ENCODE measurements around the gene EPN2.

The EPN2 gene

GRCh38 chr17:19281161-19281560, 44.0 kb downstream of the EPN2 start:
- Histone ChIP-seq H2AFZ (ENCODE audit: low read length, unreplicated experiment) (no peak overlapping the region), H3K79me2 (ENCODE audit: control insufficient read depth, insufficient read depth, low read length, unreplicated experiment) (peaks cover 10% of the 10 kb centered on the region), H3K4me3 (ENCODE audit: low read depth, low read length) (no peak overlapping the region), H3K27me3 (ENCODE audit: insufficient read depth, low read length) (no peaks in the 10 kb centered on the region), H3K36me3 (ENCODE audit: insufficient read depth, low read length) (peaks cover 6% of the 10 kb centered on the region), H3K4me1 (ENCODE audit: control insufficient read depth, insufficient read depth, low read length, unreplicated experiment) (peaks cover 8% of the 10 kb centered on the region), H3K27ac (ENCODE audit: low read depth, low read length) (no peak overlapping the region)

DNA sequence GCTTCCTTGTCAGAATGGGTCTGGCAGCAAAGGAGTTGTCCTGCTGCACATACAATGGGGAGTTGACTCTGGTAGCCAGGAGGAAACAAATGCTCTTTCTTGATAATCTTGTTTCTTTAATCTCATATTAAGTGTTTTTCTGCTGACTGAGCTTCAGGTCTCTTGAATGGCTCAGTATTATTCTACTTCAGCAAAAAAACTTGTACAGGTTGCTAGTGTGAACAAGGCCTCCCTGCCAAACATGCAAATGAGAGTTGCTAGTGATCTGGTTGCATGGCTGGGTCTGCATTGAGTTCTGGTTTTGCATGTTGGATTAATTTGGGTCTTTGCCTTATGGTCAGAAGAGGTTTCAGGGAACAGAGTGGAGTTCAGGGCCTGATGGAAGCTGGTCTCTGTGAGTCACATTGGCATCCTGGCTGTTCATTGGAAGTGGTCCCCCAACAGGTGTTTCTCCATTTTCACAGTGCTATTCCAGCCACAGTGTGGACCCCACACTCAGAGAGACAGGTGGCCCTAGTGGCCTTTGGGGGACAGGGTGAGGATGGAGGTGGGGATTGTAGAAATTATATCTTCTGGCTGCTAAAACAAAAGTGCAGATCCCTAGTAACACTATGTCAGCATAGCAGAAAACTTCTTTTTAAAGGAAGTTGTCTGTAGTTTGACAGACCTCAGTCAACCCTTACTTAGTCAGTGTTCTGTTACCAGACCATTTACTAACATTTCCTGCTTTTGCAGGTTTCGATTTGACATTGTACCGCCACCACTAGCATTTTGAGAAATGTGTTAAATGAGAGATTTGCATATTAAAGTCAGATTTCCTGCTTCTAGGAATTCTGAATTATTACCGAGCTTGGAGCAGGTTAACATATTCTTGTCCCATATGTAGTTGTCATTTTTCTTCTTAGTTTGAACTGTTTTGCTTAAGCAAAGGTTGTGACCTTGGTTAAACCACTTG, 47.1 kb downstream of the EPN2 start:
- H3K79me2 ChIP-seq (ENCODE audit: control insufficient read depth, insufficient read depth, low read length, unreplicated experiment), result peaks cover 14% of the 10 kb centered on the region
- no peaks in the 10 kb centered on the region for H3K27me3 ChIP-seq (ENCODE audit: insufficient read depth, low read length)
- no peak overlapping the region for H3K27ac ChIP-seq (ENCODE audit: low read depth, low read length)
- no peak overlapping the region for H2AFZ ChIP-seq (ENCODE audit: low read length, unreplicated experiment)
- H3K4me3 ChIP-seq (ENCODE audit: low read depth, low read length), result no peak overlapping the region
- peaks cover 6% of the 10 kb centered on the region for H3K36me3 ChIP-seq (ENCODE audit: insufficient read depth, low read length)
- H3K4me1 ChIP-seq (ENCODE audit: control insufficient read depth, insufficient read depth, low read length, unreplicated experiment), result peaks cover 8% of the 10 kb centered on the region

DNA sequence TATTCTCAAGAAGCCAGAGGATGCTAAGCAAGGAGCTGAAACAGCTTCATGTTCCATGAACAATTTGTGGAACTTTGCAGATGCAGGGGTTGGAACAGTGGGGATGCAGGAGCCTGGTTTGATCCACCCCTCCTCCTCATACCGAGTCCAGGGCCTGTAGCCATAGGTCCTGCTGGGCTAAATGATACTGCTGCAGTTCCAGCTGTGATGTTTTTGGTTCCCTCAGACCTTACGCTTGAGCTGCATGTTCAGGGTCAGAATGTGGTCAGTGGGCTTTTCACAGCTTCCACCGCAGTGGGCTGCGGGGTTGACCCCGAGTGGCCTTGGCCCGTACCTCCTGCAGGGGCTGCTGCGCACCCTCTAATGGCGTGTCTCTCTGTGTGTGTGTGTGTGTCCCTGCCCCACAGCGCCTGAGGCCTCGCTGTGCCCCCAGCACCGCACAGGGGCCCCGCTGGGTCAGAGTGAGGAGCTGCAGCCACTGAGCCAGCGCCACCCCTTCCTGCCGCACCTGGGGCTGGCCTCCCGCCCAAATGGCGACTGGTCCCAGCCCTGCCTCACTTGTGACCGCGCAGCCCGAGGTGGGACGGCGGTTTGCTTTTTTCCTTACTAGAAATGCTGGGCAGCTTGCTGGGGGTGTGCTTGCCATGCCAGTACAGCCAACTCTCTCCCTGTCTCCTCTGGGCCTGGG, 48.2 kb downstream of the EPN2 start:
- Histone ChIP-seq H3K79me2 (ENCODE audit: control insufficient read depth, insufficient read depth, low read length, unreplicated experiment) (peaks cover 14% of the 10 kb centered on the region), H3K27me3 (ENCODE audit: insufficient read depth, low read length) (no peaks in the 10 kb centered on the region), H2AFZ (ENCODE audit: low read length, unreplicated experiment) (no peak overlapping the region), H3K4me1 (ENCODE audit: control insufficient read depth, insufficient read depth, low read length, unreplicated experiment) (peaks cover 8% of the 10 kb centered on the region), H3K36me3 (ENCODE audit: insufficient read depth, low read length) (peaks cover 6% of the 10 kb centered on the region), H3K4me3 (ENCODE audit: low read depth, low read length) (no peak overlapping the region), H3K27ac (ENCODE audit: low read depth, low read length) (no peak overlapping the region)

GRCh38 chr17:19286751-19287341, 49.7 kb downstream of the EPN2 start:
- H2AFZ ChIP-seq (ENCODE audit: low read length, unreplicated experiment), result no peak overlapping the region
- H3K4me3 ChIP-seq (ENCODE audit: low read depth, low read length), result no peak overlapping the region
- H3K27me3 ChIP-seq (ENCODE audit: insufficient read depth, low read length), result no peaks in the 10 kb centered on the region
- H3K36me3 ChIP-seq (ENCODE audit: insufficient read depth, low read length), result peaks cover 6% of the 10 kb centered on the region
- H3K4me1 ChIP-seq (ENCODE audit: control insufficient read depth, insufficient read depth, low read length, unreplicated experiment), result no peaks in the 10 kb centered on the region
- H3K79me2 ChIP-seq (ENCODE audit: control insufficient read depth, insufficient read depth, low read length, unreplicated experiment), result peaks cover 14% of the 10 kb centered on the region
- no peak overlapping the region for H3K27ac ChIP-seq (ENCODE audit: low read depth, low read length)

- Histone ChIP-seq H3K79me2 (ENCODE audit: control insufficient read depth, insufficient read depth, low read length, unreplicated experiment) (peaks cover 14% of the 10 kb centered on the region), H3K4me3 (ENCODE audit: low read depth, low read length) (no peak overlapping the region), H3K27ac (ENCODE audit: low read depth, low read length) (no peak overlapping the region), H3K36me3 (ENCODE audit: insufficient read depth, low read length) (peaks cover 6% of the 10 kb centered on the region), H2AFZ (ENCODE audit: low read length, unreplicated experiment) (no peak overlapping the region), H3K27me3 (ENCODE audit: insufficient read depth, low read length) (no peaks in the 10 kb centered on the region), H3K4me1 (ENCODE audit: control insufficient read depth, insufficient read depth, low read length, unreplicated experiment) (no peaks in the 10 kb centered on the region)
Measured at GRCh38 chr17:19287651-19288050, 50.5 kb downstream of the EPN2 start.

GRCh38 chr17:19288453-19288852, 51.3 kb downstream of the EPN2 start:
- Histone ChIP-seq H3K79me2 (ENCODE audit: control insufficient read depth, insufficient read depth, low read length, unreplicated experiment) (peaks cover 14% of the 10 kb centered on the region), H3K4me3 (ENCODE audit: low read depth, low read length) (no peak overlapping the region), H3K36me3 (ENCODE audit: insufficient read depth, low read length) (no peaks in the 10 kb centered on the region), H3K4me1 (ENCODE audit: control insufficient read depth, insufficient read depth, low read length, unreplicated experiment) (no peaks in the 10 kb centered on the region), H2AFZ (ENCODE audit: low read length, unreplicated experiment) (no peak overlapping the region), H3K27ac (ENCODE audit: low read depth, low read length) (no peak overlapping the region), H3K27me3 (ENCODE audit: insufficient read depth, low read length) (no peaks in the 10 kb centered on the region)

DNA sequence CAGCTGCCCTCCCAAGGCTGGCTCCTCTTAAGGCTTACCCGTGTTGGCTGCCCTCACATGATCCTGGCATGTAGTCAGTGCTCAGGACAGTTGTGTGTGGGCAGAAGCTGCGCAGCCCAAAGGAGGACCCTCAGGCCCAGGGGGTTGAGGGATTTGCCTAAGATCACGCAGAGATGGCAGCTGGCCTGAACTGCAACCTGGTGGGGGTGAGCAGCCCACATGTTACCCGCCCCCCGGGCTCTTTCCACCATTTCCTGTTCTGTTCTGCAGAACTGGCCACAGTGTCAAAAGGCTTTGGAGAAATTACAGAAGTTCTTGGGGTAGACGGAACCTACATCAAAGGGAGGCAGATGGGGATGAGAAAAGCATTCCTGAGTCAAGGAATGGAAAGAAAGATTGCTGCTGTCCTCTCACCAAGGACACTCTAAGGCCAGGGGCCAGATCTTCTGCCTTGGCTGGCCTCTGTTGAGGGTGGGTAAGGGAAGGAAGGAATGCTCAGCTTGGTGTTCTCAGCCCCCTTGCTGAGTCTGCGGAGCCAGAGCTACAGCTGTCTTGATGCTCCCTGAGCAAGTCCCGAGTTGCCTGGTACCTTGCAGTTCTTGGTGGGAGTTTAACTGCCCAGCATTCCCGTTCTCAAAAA, 53.0 kb downstream of the EPN2 start:
- Histone ChIP-seq H2AFZ (ENCODE audit: low read length, unreplicated experiment) (no peak overlapping the region), H3K27ac (ENCODE audit: low read depth, low read length) (no peak overlapping the region), H3K79me2 (ENCODE audit: control insufficient read depth, insufficient read depth, low read length, unreplicated experiment) (peaks cover 8% of the 10 kb centered on the region), H3K4me3 (ENCODE audit: low read depth, low read length) (no peak overlapping the region), H3K27me3 (ENCODE audit: insufficient read depth, low read length) (no peaks in the 10 kb centered on the region), H3K4me1 (ENCODE audit: control insufficient read depth, insufficient read depth, low read length, unreplicated experiment) (no peaks in the 10 kb centered on the region), H3K36me3 (ENCODE audit: insufficient read depth, low read length) (no peaks in the 10 kb centered on the region)

- Histone ChIP-seq H3K79me2 (ENCODE audit: control insufficient read depth, insufficient read depth, low read length, unreplicated experiment) (peaks cover 5% of the 10 kb centered on the region), H3K27ac (ENCODE audit: low read depth, low read length) (no peak overlapping the region), H3K27me3 (ENCODE audit: insufficient read depth, low read length) (no peaks in the 10 kb centered on the region)
Measured at GRCh38 chr17:19291646-19292376, 54.6 kb downstream of the EPN2 start.

DNA sequence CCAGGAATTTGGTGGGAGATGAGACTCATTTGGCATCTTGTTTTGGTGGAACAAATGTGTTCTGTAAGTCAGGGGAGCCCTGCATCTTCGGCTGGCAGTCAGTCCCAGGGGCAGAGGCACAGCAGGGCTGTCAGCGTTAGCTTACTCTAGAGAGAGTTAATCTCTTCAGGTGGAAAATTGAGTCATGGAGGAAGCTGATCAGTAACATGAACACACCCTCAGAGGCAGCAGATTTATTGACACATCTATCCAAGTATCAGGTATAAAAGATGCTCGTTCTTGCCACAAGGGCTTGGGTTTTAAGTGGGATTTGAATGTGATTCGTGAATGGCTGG, 55.2 kb downstream of the EPN2 start:
- H3K4me3 ChIP-seq (ENCODE audit: low read depth, low read length), result no peak overlapping the region
- peaks cover 5% of the 10 kb centered on the region for H3K79me2 ChIP-seq (ENCODE audit: control insufficient read depth, insufficient read depth, low read length, unreplicated experiment)
- H3K36me3 ChIP-seq (ENCODE audit: insufficient read depth, low read length), result no peaks in the 10 kb centered on the region
- H2AFZ ChIP-seq (ENCODE audit: low read length, unreplicated experiment), result no peak overlapping the region
- H3K27ac ChIP-seq (ENCODE audit: low read depth, low read length), result no peak overlapping the region
- no peaks in the 10 kb centered on the region for H3K27me3 ChIP-seq (ENCODE audit: insufficient read depth, low read length)
- no peaks in the 10 kb centered on the region for H3K4me1 ChIP-seq (ENCODE audit: control insufficient read depth, insufficient read depth, low read length, unreplicated experiment)

More at GRCh38 chr17:19291646-19292376, 54.6 kb downstream of the EPN2 start:
- H3K4me1 ChIP-seq (ENCODE audit: control insufficient read depth, insufficient read depth, low read length, unreplicated experiment), result no peaks in the 10 kb centered on the region
- no peaks in the 10 kb centered on the region for H3K36me3 ChIP-seq (ENCODE audit: insufficient read depth, low read length)
- H2AFZ ChIP-seq (ENCODE audit: low read length, unreplicated experiment), result no peak overlapping the region
- no peak overlapping the region for H3K4me3 ChIP-seq (ENCODE audit: low read depth, low read length)

DNA sequence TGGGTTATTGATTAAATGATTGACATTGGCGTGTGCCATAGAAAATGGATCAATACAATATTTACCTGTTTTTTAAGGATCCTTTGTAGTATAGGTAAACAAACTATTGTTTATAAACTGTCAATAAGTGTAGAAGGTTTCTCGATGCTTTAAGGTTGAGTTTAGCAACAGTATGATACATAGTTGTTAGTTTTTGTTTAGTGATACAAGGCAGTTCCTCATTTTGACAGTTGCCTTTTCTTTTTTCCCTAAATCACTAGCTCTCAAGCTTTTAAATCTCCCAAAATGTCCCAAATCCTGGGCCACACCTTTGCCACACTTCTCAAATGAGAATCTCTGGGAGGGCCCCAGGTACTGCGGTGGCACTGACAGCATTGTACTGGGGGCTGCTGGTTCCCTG, 57.3 kb downstream of the EPN2 start:
- no peaks in the 10 kb centered on the region for H3K4me1 ChIP-seq (ENCODE audit: control insufficient read depth, insufficient read depth, low read length, unreplicated experiment)
- H3K27ac ChIP-seq (ENCODE audit: low read depth, low read length), result no peak overlapping the region
- H3K79me2 ChIP-seq (ENCODE audit: control insufficient read depth, insufficient read depth, low read length, unreplicated experiment), result no peaks in the 10 kb centered on the region
- H3K27me3 ChIP-seq (ENCODE audit: insufficient read depth, low read length), result no peaks in the 10 kb centered on the region
- H2AFZ ChIP-seq (ENCODE audit: low read length, unreplicated experiment), result no peak overlapping the region
- no peak overlapping the region for H3K4me3 ChIP-seq (ENCODE audit: low read depth, low read length)
- no peaks in the 10 kb centered on the region for H3K36me3 ChIP-seq (ENCODE audit: insufficient read depth, low read length)

Data from ACC112 (cell line).